B cell (primary cell): ENCODE results near the gene TRIM38. TPM values are rescaled to one million over a fixed set of nuclear protein-coding genes. Genes with fewer than 3 reads are reported as not detected.

Experiments
- ATAC-seq: fragments of 200-7000 bp; cut with Tn5 transposase; one replicate; pipeline ENCODE4 v1.10.0; 2021; ENCODE audit warnings: low read depth, mild to moderate bottlenecking, moderate number of reproducible peaks, moderate library complexity
- CTCF ChIA-PET: fragments of 350-600 bp; sonication (Branson Sonifier 250); formaldehyde crosslinking; loops from one replicate; lab custom pipeline; 2021; ENCODE audit warnings: antibody characterized with exemption, inconsistent platforms; lab: Charles Lee
- POLR2A ChIA-PET: fragments of 350-600 bp; sonication (Branson Sonifier 250); formaldehyde crosslinking; loops from one replicate; lab custom pipeline; 2021; ENCODE audit warnings: antibody characterized with exemption; lab: Charles Lee
- DNase-seq: peaks from one replicate; pipeline ENCODE4 v3.0.0; 2013
- H2AFZ ChIP-seq: 2 replicates; pipeline ENCODE4 v1.6.1; 2012; ENCODE audit warnings: mild to moderate bottlenecking, low read depth, low read length; ENCODE audit not compliant: insufficient read depth, poor library complexity, severe bottlenecking
- H3K27ac ChIP-seq, 2 donors: 1 replicate in 1 of 2; 2 replicates in 1 of 2; pipeline ENCODE4 v1.5.1; 2012 to 2013; ENCODE audit warnings: low read length in 2 of 2, mild to moderate bottlenecking in 2 of 2, moderate library complexity in 1 of 2
- H3K27me3 ChIP-seq, 4 experiments: fragments of 200-600 bp in 1 of 4; sonication (generic) in 1 of 4; replicated peaks in 1 of 4; 1 replicate in 2 of 4; 2 replicates in 2 of 4; pipeline versions ENCODE4 v1.6.1 to v1.7.0; 2013 to 2016; ENCODE audit warnings: low read length in 3 of 4, mild to moderate bottlenecking in 2 of 4, mixed read lengths in 1 of 4, moderate library complexity in 1 of 4; ENCODE audit not compliant: insufficient read depth in 4 of 4, control insufficient read depth in 3 of 4; ENCODE audit errors: control extremely low read depth in 1 of 4
- H3K36me3 ChIP-seq, 2 experiments: replicated peaks in 1 of 2; 1 replicate in 1 of 2; 2 replicates in 1 of 2; pipeline versions ENCODE4 v1.6.1 to v1.7.1; 2013; ENCODE audit warnings: low read length in 1 of 2; ENCODE audit not compliant: insufficient read depth in 2 of 2, control insufficient read depth in 1 of 2; ENCODE audit errors: control extremely low read depth in 1 of 2, extremely low read depth in 1 of 2
- H3K4me1 ChIP-seq, 2 donors: fragments of 200-600 bp in 1 of 2; sonication (generic) in 1 of 2; 1 replicate in 1 of 2; 2 replicates in 1 of 2; pipeline versions ENCODE4 v1.5.1 to v1.6.1; 2013 to 2017; ENCODE audit warnings: low read length in 2 of 2; ENCODE audit not compliant: control insufficient read depth in 2 of 2, insufficient read depth in 2 of 2
- H3K4me2 ChIP-seq: replicated peaks from 2 replicates; pipeline ENCODE3; 2012; ENCODE audit warnings: mild to moderate bottlenecking, low read depth, low read length; ENCODE audit not compliant: poor library complexity, severe bottlenecking
- H3K4me3 ChIP-seq, 5 experiments: fragments of 200-600 bp in 1 of 5; sonication (generic) in 1 of 5; 1 replicate in 3 of 5; 2 replicates in 2 of 5; pipeline versions ENCODE4 v1.5.1 to v1.7.0; 2011 to 2016; ENCODE audit warnings: low read length in 4 of 5, mild to moderate bottlenecking in 4 of 5, low read depth in 2 of 5, control low read depth in 1 of 5, moderate library complexity in 1 of 5; ENCODE audit not compliant: insufficient read depth in 1 of 5; ENCODE audit errors: control extremely low read depth in 1 of 5, extremely low read depth in 1 of 5
- H3K79me2 ChIP-seq: fragments of 200-600 bp; sonication (generic); one replicate; pipeline ENCODE4 v1.6.0; 2016; ENCODE audit warnings: low read length; ENCODE audit not compliant: control insufficient read depth, insufficient read depth
- H3K9ac ChIP-seq: fragments of 200-600 bp; sonication (generic); 2 replicates; pipeline ENCODE4 v1.6.1; 2017; ENCODE audit warnings: mild to moderate bottlenecking, low read length, moderate library complexity
- H3K9me3 ChIP-seq, 3 donors: one replicate each; pipeline versions ENCODE4 v1.6.1 to v1.7.1; 2013; ENCODE audit warnings: low read length in 2 of 3; ENCODE audit not compliant: control insufficient read depth in 2 of 3, insufficient read depth in 1 of 3; ENCODE audit errors: control extremely low read depth in 1 of 3
- H4K20me1 ChIP-seq: 2 replicates; pipeline ENCODE4 v1.6.0; 2012; ENCODE audit warnings: mild to moderate bottlenecking, low read length; ENCODE audit not compliant: insufficient read depth, control insufficient read depth, poor library complexity, severe bottlenecking
- H3K27ac Mint-ChIP-seq: one replicate; pipeline ENCODE4 v1.8.0; 2021; ENCODE audit warnings: mixed read lengths
- H3K27me3 Mint-ChIP-seq: one replicate; pipeline ENCODE4 v1.8.0; 2021; ENCODE audit warnings: mixed read lengths
- H3K4me1 Mint-ChIP-seq: one replicate; pipeline ENCODE4 v1.8.0; 2021; ENCODE audit warnings: mixed read lengths
- H3K4me3 Mint-ChIP-seq: one replicate; pipeline ENCODE4 v1.8.0; 2021; ENCODE audit warnings: mixed read lengths
- H3K9me3 Mint-ChIP-seq: one replicate; pipeline ENCODE4 v1.8.0; 2022; ENCODE audit warnings: mixed read lengths; ENCODE audit not compliant: insufficient read depth
- CTCF ChIP-seq: fragments of 200-600 bp; IDR thresholded peaks from one replicate; pipeline ENCODE4 v1.8.0; 2022; ENCODE audit warnings: antibody characterized with exemption, mild to moderate bottlenecking
- EZH2 ChIP-seq: IDR thresholded peaks from 2 replicates; pipeline ENCODE4 v1.6.1; 2012; ENCODE audit warnings: borderline replicate concordance, low read depth, mild to moderate bottlenecking, moderate library complexity, low read length; ENCODE audit not compliant: insufficient read depth, poor library complexity, severe bottlenecking
- WGBS: methylation state at CpG from one replicate; pipeline ENCODE4 v1.1.5; 2013; ENCODE audit warnings: missing lambda C conversion rate; ENCODE audit not compliant: insufficient coverage; 5-methylcytosine and 5-hydroxymethylcytosine counted together
- intact Hi-C: fragments of 100-400 bp; cut with micrococcal nuclease; formaldehyde crosslinking; loops from one replicate; pipeline ENCODE4 v1.10.0; 2022
- polyA plus RNA-seq: library from polyadenylated mRNA; depleted of rRNA; stranded (reverse); fragments of >200 nt; gene quantifications from 2 replicates; pipeline ENCODE4 v1.2.3, GENCODE V29; 2012
- total RNA-seq, 2 donors: library from RNA; stranded (reverse); fragments of 120-200 nt in 1 of 2; gene quantifications; 1 replicate in 1 of 2; 2 replicates in 1 of 2; pipeline versions ENCODE4 v1.2.3 to v1.2.4, GENCODE V29; 2013 to 2022

Gene TRIM38
- total and polyA plus RNA-seq, 2 donors (not counting 1 experiment from before 2014, with no cell fraction given) = 29.3 to 57.2 TPM

GRCh38 chr6:25919657-25920056, 42.9 kb upstream of the TRIM38 start:
- WGBS = 67% methylated on average over 2 of the region's 5 CpGs
- POLR2A ChIA-PET = no interaction called here

More at GRCh38 chr6:25919657-25920056, 42.9 kb upstream of the TRIM38 start:
- Histone ChIP-seq H3K4me3 (no peak overlapping the region), H3K4me2 (no peak overlapping the region), H2AFZ (no peak overlapping the region), H3K4me1 (no peaks in the 10 kb centered on the region), H3K27ac (no peak overlapping the region), H3K27me3 (no peaks in the 10 kb centered on the region), H4K20me1 (no peaks in the 10 kb centered on the region), H3K9me3 (no peaks in the 10 kb centered on the region), H3K79me2 (no peaks in the 10 kb centered on the region), H3K9ac (no peak overlapping the region), H3K36me3 (no peaks in the 10 kb centered on the region)
- Mint-ChIP-seq H3K27ac (no peak overlapping the region), H3K27me3 (peaks cover 10% of the 10 kb centered on the region), H3K4me1 (no peaks in the 10 kb centered on the region), H3K4me3 (no peak overlapping the region), H3K9me3 (no peaks in the 10 kb centered on the region)
- no peak for ATAC-seq
- CTCF ChIA-PET = interaction anchor here (1.0 kb wide), 1 partner anchor 18 kb away, joined by 4 read pairs; no protein-coding TSS in a partner anchor
- intact Hi-C loops = no loop called here
- DNase-seq = no peak
- TF ChIP-seq CTCF (no peak), EZH2 (no peak)
